ENCODE results near the gene SLC22A23.

DNA sequence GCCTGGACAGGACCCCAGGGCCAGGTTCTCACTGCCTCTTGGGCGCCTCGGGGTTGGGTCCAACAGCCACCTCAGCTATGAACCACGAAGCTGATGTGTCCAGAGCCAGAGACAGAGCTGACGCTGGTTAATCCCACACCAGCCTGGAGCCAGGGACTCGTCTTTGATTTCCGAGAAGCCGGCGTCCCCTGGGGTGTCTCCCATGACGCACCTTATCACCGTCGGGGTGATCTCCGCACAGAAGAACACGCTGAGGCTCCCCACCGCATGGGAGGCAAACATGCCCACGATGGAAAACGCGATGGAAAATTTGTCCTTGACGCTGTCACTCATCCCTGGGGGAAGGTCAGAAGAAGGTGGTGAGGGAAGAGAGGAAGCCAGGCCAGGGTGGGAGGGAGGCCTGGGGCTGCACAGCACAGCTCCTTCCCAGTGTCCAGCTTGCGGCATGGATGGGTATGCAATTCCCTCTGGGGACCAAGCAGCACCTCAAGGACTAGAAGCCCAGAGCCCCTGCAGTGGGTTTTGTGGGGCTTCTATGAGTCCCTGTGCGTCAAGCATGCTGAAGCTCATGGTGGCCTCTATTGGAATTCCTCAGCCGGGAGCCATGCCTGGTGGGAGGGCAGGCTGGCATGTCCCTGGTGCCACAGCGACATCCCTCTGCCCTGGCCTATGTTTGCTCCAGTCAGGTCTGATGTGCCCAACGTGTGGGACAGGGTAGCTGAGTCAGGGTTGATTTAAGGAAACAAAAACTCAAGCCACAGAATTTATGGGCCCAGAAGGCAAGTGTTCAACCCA, 173.0 kb downstream of the SLC22A23 start:
- TF ChIP-seq FOXM1 (IDR thresholded peaks at IDR 0.05; ENCODE audit: borderline replicate concordance) (no peak), SUZ12 (IDR thresholded peaks at IDR 0.05) (no peak)

Measured in HEK293T (cell line).